ENCODE measurements around the gene CAPZB.

GRCh38 chr1:19352839-19353238, 132.5 kb downstream of the CAPZB start:
- no peak for TF ChIP-seq CTCF (IDR thresholded peaks at IDR 0.05; ENCODE audit: low read depth, low read length)
- TF ChIP-seq POLR2A (IDR thresholded peaks at IDR 0.05; ENCODE audit: extremely low read depth, insufficient read length) = no peak
- TF ChIP-seq MYC (IDR thresholded peaks at IDR 0.05; ENCODE audit: low read depth, low read length) = no peak

Data from NB4 (cell line).